ENCODE results near the gene MX1. TPM values are rescaled to one million over a fixed set of nuclear protein-coding genes. Genes with fewer than 3 reads are reported as not detected.
A peak's percentile ranks its signal among the peaks of the same experiment; 100 is the strongest.

MX1 gene
- polyA plus RNA-seq, 3 donors, result 42.7 to 73.3 (median 60.5) TPM

GRCh38 chr21:41378849-41379248 lies 47.2 kb upstream of the MX1 start:
- peaks cover 91 to 96% of the 10 kb centered on the region in 2 donors for H3K36me3 Mint-ChIP-seq
- no peak overlapping the region for H2AFZ ChIP-seq (ENCODE audit: insufficient read depth, low read depth, low read length, poor library complexity, severe bottlenecking)
- H4K20me1 ChIP-seq (ENCODE audit: insufficient read depth, low read length), result peaks cover 78% of the 10 kb centered on the region
- H3K27ac ChIP-seq (ENCODE audit: low read depth in 1 of 2, low read length in 2 of 2), result no peak overlapping the region
- TF ChIP-seq CTCF (IDR thresholded peaks at IDR 0.05), result no peak
- no peak overlapping the region for H3K9ac ChIP-seq (ENCODE audit: insufficient read depth, low read length, poor library complexity, severe bottlenecking)
- H3K27me3 ChIP-seq (ENCODE audit: control insufficient read depth in 2 of 2, insufficient read depth in 2 of 2, low read length in 2 of 2), result no peaks in the 10 kb centered on the region
- H3K36me3 ChIP-seq (replicated peaks in 1 of 2; ENCODE audit: control insufficient read depth in 1 of 2, insufficient read depth in 2 of 2, low read length in 2 of 2), result peaks cover 88 to 100% of the 10 kb centered on the region in 2 donors
- H3K4me3 Mint-ChIP-seq, result no peak overlapping the region
- no peaks in the 10 kb centered on the region for H3K4me1 ChIP-seq (ENCODE audit: control insufficient read depth in 1 of 2, insufficient read depth in 2 of 2, low read length in 2 of 2)
- no peaks in the 10 kb centered on the region for H3K27me3 Mint-ChIP-seq (ENCODE audit: low read depth in 3 of 3)
- H3K79me2 ChIP-seq (ENCODE audit: insufficient read depth, low read length), result peaks cover 1% of the 10 kb centered on the region
- H3K9me3 Mint-ChIP-seq, result peaks cover 10 to 23% (median 19%) of the 10 kb centered on the region in 7 donors
- intact Hi-C loops (cut with micrococcal nuclease), result no loop called here
- no peak for DNase-seq
- WGBS (ENCODE audit: insufficient coverage), result 90% methylated on average over 5 of the region's 8 CpGs
- no peaks in the 10 kb centered on the region for H3K4me1 Mint-ChIP-seq
- no peak overlapping the region for H3K4me2 ChIP-seq (replicated peaks; ENCODE audit: extremely low read depth, low read length, poor library complexity, severe bottlenecking)
- no peak overlapping the region for H3K27ac Mint-ChIP-seq
- H3K9me3 ChIP-seq (replicated peaks in 1 of 2; ENCODE audit: control insufficient read depth in 1 of 2, insufficient read depth in 1 of 2, low read length in 2 of 2), result peaks cover 17 to 21% of the 10 kb centered on the region in 2 donors
- H3K4me3 ChIP-seq (replicated peaks in 1 of 3; ENCODE audit: low read depth in 2 of 3, low read length in 3 of 3), result no peak overlapping the region

DNA sequence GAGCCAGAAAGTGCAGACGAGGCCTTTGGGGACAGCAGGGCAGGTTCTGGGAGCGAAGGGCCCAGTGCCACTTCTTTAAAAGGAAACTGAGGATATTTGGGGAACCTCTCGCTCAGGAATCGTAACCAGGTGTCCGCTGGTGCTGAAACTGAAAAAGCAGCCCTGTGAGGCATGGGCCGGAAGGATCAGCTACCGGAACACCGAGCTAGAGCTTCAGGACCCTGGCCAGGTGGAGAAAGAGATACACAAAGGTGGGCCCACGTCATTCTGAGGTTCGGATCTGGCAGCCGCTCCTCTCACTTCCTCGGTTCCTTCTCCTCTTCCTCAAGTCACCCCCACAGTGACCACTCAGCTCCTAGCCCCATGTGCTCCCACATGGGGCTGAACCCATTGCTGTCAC lies 46.1 kb upstream of the MX1 start:
- Histone ChIP-seq H3K27me3 (ENCODE audit: control insufficient read depth in 2 of 2, insufficient read depth in 2 of 2, low read length in 2 of 2) (no peaks in the 10 kb centered on the region), H3K4me2 (replicated peaks; ENCODE audit: extremely low read depth, low read length, poor library complexity, severe bottlenecking) (no peak overlapping the region), H3K4me3 (replicated peaks in 1 of 3; ENCODE audit: low read depth in 2 of 3, low read length in 3 of 3) (no peak overlapping the region), H3K4me1 (ENCODE audit: control insufficient read depth in 1 of 2, insufficient read depth in 2 of 2, low read length in 2 of 2) (no peaks in the 10 kb centered on the region), H3K9ac (ENCODE audit: insufficient read depth, low read length, poor library complexity, severe bottlenecking) (no peak overlapping the region), H4K20me1 (ENCODE audit: insufficient read depth, low read length) (peaks cover 74% of the 10 kb centered on the region), H3K27ac (ENCODE audit: low read depth in 1 of 2, low read length in 2 of 2) (no peak overlapping the region), H3K9me3 (replicated peaks in 1 of 2; ENCODE audit: control insufficient read depth in 1 of 2, insufficient read depth in 1 of 2, low read length in 2 of 2) (peaks cover 17 to 21% of the 10 kb centered on the region in 2 donors), H2AFZ (ENCODE audit: insufficient read depth, low read depth, low read length, poor library complexity, severe bottlenecking) (no peak overlapping the region), H3K36me3 (replicated peaks in 1 of 2; ENCODE audit: control insufficient read depth in 1 of 2, insufficient read depth in 2 of 2, low read length in 2 of 2) (peaks cover 91 to 100% of the 10 kb centered on the region in 2 donors), H3K79me2 (ENCODE audit: insufficient read depth, low read length) (no peaks in the 10 kb centered on the region)
- H3K4me1 Mint-ChIP-seq, result no peaks in the 10 kb centered on the region
- peaks cover 91 to 96% of the 10 kb centered on the region in 2 donors for H3K36me3 Mint-ChIP-seq
- no peak for DNase-seq
- no peak overlapping the region for H3K4me3 Mint-ChIP-seq
- no peaks in the 10 kb centered on the region for H3K27me3 Mint-ChIP-seq (ENCODE audit: low read depth in 3 of 3)
- peaks cover 10 to 23% (median 19%) of the 10 kb centered on the region in 7 donors for H3K9me3 Mint-ChIP-seq
- intact Hi-C loops (cut with micrococcal nuclease), result loop anchor here in 1 of 2 donors (5.0 kb wide), 1 partner anchor 33 kb away; no protein-coding TSS in a partner anchor
- H3K27ac Mint-ChIP-seq, result peak overlapping the region in 1 of 7 donors; percentile 66
- TF ChIP-seq CTCF (IDR thresholded peaks at IDR 0.05), result no peak
- 97% methylated on average over 10 of the region's 12 CpGs for WGBS (ENCODE audit: insufficient coverage)
